Left lobe of liver (tissue), 2 donors: Measurements from ENCODE around the gene MRPL49. TPM values are rescaled to one million over a fixed set of nuclear protein-coding genes. Genes with fewer than 3 reads are reported as not detected.

Experiments used
- ATAC-seq: fragments of 200-7000 bp; cut with Tn5 transposase; one replicate; pipeline ENCODE4 v1.9.1; 2020; ENCODE audit warnings: mild to moderate bottlenecking, moderate library complexity
- DNase-seq: peaks from one replicate; pipeline ENCODE4 v3.0.0-alpha.2; 2020; ENCODE audit warnings: low spot score
- total RNA-seq: library from RNA; stranded (reverse); gene quantifications from one replicate; pipeline ENCODE4 v1.2.1, GENCODE V29; 2021
- donor health status: DM: no; HTN: no; CAD: no; lungs with moderate emphysema.
- donor health status: DM: no; HTN: yes; CAD: no.

MRPL49 gene
- total RNA-seq, 1 donor from 2014 or later, result 31.3 TPM

DNA sequence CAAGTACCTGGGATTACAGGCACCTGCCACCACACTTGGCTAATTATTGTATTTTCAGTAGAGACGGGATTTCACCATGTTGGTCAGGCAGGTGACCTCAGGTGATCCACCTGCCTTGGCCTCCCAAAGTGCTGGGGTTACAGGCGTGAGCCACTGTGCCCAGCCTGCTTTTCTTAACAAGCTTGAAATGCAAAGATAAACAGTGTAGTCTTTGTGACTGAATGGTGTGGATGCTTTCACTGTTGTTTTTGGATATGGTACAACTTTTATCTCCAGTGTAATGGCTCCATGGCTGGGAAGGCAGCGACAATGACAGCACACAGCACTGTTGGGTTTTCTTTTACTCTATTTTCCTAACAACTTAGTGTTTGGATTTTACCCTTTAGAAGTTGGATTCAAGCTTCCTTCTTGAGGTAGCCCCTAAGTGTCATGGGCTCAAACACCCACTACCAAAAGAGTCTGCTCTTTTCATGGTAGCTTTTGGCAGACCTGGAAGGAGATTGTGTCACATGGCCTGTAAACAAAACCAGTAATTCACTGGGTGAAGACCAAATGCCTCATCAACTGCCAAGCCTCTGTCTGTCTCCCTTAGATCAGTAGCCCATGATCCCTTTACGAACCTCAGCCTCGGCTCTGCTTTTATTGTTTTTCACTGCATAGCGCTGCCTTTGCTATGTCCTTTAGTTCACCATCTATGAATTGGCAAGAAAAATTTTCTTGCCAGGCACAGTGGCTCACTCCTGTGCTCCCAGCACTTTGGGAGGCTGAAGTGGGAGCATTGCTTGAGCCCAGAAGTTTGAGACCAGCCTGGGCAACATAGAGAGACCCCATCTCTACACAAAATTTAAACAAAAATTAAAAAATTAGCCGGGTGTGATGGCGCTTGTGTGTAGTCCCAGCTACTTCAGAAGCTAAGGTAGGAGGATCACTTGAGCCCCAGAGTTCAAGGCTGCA is 19.7 kb upstream of the MRPL49 start:
- peak; percentile 80 for DNase-seq
- peak; percentile 84 for ATAC-seq

DNA sequence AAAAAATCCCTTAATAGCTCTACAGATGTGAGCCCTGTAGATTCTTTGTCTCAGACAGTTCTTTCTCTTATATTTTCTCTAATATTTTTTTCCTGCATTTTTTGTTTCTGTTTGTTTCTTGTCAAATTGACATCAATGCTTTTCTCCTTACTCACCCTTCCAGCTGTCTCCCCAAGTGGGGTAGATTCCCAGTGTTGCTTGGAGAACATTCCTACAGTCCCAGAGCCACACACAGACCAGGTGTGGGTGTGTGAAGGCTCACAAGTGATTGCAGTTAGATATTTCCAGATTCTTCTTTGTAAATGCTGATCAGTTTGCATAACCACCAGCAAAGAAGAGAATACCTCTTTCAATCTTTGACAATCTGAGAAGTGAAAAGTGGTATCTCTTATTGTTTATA is 18.6 kb upstream of the MRPL49 start:
- ATAC-seq (no peak), DNase-seq (no peak)

DNA sequence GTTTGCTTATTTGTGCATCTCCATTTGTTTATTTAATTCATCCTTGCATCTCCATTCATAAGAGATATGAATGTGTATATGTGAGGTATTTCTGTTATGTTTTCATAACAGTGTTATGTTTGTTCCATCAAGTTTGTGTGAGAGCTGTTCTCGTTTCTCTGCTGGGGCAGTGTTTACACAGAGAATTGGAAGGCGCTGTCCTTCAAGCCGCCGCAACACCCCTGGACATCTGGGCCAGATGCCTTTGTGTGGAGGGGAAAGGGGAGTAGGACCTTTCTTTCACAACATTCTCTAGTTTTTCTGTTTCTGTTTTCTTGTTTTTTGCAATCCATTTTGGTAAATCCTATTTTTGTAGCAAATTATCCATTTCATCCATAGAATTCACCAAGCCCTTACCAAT is 17.5 kb upstream of the MRPL49 start:
- DNase-seq, result no peak
- no peak for ATAC-seq

DNA sequence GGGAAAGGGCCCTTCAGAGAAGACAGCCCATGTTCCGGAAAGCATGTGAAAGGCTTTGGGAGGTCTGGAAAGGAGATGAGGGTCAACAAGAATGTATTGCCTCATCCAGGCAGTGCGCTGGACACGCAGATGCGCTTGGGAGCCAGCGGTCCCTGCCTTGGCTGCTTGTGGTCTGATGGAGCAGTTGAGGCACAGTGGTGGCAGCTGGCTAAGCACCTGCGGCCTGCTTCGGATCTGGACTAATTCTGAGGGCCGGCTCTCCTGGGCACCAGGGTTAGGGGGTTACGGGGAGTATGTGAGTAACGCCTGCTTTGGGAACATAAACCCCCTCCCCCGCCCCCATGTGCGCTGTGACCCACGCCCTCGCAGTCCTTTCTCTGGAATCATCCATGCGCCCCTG is 15.0 kb upstream of the MRPL49 start:
- no peak for DNase-seq
- ATAC-seq, result no peak

DNA sequence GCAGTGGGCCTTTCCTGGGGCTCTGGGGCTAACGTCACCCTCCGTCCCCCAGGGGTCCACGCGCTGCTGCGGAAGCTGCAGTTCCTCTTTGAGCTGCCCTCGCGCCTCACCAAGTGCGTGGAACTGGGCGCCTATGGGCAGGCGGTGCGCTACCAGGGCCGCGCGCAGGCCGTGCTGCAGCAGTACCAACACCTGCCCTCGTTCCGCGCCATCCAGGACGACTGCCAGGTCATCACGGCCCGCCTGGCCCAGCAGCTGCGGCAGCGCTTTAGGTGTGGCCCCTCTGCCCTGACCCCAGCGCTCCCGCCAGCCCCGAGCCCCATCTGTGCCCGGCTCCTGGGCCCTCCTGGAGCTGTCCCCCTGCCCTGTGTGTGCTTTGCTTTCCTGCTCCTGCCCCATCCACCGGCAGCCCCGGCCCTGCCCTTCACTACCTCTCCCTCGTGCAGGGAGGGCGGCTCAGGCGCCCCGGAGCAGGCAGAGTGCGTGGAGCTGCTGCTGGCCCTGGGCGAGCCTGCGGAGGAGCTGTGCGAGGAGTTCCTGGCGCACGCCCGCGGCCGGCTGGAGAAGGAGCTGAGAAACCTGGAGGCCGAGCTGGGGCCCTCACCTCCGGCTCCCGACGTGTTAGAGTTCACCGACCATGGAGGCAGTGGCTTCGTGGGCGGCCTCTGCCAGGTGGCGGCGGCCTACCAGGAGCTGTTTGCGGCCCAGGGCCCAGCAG is 14.2 kb upstream of the MRPL49 start:
- DNase-seq (no peak), ATAC-seq (no peak)

DNA sequence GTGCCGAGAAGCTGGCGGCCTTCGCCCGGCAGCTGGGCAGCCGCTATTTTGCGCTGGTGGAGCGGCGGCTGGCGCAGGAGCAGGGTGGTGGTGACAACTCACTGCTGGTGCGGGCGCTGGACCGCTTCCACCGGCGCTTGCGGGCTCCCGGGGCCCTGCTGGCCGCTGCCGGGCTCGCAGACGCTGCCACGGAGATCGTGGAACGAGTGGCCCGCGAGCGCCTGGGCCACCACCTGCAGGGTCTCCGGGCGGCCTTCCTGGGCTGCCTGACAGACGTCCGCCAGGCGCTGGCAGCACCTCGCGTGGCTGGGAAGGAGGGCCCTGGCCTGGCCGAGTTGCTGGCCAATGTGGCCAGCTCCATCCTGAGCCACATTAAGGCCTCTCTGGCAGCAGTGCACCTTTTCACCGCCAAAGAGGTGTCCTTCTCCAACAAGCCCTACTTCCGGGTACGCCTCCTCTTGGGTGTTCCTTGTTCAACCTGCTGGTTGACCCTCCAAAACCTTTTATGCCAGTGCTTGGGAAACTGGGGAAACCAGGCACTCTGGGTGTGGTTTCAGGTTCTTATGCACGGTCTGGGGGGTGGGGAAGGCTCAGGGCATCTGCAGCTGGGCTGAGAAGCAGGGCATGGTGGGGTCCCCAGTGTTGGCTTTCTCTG is 13.5 kb upstream of the MRPL49 start:
- no peak for ATAC-seq
- no peak for DNase-seq

DNA sequence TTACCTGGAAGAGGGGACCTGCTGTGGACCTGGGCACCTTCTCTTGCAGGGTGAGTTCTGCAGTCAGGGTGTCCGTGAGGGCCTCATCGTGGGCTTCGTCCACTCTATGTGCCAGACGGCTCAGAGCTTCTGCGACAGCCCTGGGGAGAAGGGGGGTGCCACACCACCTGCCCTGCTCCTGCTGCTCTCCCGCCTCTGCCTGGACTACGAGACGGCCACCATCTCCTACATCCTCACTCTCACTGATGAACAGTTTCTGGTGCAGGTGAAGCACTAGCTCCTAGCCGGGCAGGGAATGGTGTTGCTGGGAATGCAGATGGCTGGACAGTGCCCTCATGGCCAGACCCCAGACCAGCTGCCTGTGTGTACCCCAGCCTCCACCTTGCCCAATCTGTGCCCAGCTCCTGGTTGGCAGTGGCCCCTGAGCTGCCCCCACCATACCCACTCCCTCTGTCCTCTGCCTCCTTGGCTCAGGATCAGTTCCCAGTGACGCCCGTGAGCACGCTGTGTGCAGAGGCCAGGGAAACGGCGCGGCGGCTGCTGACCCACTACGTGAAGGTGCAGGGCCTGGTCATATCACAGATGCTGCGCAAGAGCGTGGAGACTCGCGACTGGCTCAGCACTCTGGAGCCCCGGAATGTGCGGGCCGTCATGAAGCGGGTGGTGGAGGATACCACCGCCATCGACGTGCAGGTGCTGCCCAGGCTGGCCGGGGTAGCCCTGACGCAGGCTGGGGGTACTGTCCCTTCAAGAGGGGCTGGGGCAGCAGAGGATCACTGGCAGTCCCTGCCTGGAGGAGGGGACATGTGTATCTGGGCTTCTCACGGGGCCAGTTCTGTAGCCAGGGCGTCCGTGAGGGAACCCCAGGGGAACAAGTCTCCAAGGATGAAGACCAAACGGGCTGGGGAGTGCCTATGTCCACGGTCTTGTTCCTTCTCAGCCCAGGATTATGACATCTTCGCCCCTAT is 12.6 kb upstream of the MRPL49 start:
- ATAC-seq, result no peak
- no peak for DNase-seq

DNA sequence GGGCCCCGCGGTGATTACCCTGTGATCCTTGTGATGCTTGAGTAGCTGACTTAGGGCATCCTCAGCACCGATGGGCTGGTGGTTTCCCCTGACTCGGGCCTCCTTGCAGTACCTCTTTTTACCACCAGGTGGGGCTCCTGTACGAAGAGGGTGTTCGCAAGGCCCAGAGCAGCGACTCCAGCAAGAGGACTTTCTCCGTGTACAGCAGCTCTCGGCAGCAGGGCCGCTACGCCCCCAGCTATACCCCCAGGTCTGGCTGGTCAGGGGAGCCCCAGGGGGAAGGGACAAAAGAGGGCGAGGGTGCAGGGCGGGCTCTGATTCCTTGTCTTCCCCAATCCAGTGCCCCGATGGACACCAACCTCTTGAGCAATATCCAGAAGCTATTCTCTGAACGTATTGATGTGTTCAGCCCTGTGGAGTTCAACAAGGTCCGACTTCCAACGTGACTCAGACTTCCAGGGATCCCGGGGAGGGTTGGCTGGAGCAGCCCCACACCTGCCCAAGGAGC is 11.7 kb upstream of the MRPL49 start:
- DNase-seq (peak; percentile 88), ATAC-seq (peak; percentile 60)

DNA sequence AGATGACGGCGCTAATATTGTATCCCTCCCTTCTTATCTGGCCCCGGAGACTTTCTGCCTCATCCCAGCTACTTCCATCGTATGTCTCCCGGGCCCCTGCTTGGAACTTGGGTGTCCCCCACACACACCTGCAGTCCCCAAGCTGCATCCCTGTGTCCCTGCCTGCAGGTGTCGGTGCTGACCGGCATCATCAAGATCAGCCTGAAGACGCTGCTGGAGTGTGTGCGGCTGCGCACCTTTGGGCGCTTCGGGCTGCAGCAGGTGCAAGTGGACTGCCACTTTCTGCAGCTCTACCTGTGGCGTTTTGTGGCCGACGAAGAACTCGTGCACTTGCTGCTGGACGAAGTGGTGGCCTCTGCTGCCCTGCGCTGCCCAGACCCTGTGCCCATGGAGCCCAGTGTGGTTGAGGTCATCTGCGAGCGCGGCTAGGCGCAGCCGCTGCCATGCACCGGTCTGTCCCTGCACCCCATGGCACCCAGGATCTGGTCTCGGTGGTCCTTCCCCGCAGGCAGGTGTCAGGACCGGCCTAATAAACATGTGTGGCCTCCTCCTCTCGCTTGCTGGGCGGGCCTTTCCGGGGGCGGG is 10.9 kb upstream of the MRPL49 start:
- DNase-seq, result no peak
- no peak for ATAC-seq

DNA sequence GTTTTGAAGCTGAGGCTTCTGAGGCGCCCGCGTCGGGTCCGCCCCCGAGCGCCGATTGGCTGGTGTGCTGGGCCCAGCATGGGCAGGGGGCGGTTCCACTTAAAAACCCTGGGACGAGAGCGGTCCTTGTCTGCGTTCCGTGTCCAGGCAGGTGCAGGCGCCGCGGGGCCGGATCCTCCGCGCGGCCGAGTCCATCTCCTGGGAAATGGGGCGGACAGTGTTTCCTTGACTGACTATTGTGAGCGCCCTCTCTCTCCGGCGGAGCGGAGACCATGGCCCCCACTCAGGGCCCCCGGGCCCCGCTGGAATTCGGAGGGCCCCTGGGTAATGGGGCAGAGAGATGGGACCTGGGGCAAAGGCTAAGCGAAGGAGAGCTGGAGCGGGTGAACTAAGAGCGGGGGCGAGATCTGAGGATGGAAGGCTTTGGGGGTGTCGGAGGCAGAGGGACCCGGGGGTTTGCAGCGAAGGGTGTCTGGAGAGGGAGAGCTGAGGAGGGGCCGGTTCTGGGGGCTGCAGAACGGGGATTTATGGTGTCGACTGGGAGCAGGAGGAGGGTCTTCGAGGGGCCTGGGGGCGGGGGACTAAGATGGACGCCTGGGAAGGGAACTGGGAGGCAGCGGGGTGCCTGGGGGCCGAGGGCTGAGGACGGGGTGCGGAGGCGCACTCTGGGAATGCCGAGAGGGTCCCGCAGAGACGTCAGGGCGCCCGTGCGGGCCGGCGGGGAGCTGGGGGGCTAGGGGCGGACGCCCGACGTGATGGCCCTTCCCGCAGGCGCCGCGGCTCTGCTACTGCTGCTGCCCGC is 10.2 kb upstream of the MRPL49 start, which contains the start of gene TM7SF2:
TM7SF2 (plus strand) TSS at position 129 of the 802 bp plus-strand sequence; CDS start at position 273, 144 bp downstream.
- DNase-seq, result peak; percentile 97
- ATAC-seq, result peak; percentile 78

DNA sequence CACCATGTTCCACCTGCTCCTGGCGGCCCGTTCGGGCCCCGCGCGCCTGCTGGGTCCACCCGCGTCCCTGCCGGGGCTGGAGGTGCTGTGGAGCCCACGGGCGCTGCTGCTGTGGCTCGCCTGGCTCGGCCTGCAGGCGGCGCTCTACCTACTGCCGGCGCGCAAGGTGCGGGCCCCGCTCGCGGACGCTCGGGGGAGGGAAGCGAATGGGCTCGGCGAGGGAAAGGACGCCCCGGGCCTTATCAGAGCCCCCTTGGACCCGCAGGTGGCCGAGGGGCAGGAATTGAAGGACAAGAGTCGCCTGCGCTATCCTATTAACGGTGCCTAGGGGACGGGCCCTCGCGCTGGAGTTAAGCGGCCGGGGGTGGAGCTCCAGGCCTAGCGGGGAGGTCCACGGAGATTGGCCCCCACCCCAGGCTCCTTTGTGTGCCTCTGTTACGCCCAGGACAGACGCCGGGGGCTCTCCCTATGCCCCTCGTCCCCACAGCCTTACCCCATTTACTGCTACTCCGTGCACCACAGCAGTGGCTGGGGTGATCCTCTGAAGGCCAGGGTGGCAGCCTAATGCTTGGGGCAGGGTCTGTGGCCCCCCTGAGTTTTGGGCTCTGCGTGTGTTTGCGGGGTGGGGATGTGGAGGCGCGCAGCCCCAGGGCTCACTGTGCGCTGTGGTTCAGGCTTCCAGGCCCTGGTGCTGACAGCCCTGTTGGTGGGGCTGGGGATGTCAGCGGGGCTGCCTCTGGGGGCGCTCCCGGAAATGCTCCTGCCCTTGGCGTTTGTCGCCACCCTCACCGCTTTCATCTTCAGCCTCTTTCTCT is 9.4 kb upstream of the MRPL49 start:
- DNase-seq (peak; percentile 75), ATAC-seq (peak; percentile 58)

DNA sequence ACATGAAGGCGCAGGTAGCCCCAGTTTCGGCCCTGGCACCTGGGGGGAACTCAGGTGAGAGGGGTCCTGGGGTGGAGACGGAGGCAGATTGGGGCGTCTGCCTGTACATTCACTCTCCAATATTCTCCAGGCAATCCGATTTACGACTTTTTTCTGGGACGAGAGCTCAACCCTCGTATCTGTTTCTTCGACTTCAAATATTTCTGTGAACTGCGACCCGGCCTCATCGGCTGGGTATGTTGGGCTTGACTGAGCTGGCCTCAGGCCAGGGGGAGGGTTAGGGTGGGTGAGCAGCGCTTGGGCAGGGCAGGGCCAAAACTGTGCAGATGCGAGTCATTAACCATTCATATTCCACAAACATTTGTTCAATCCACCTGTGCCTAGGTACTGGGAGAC is 8.8 kb upstream of the MRPL49 start:
- ATAC-seq (no peak), DNase-seq (no peak)

DNA sequence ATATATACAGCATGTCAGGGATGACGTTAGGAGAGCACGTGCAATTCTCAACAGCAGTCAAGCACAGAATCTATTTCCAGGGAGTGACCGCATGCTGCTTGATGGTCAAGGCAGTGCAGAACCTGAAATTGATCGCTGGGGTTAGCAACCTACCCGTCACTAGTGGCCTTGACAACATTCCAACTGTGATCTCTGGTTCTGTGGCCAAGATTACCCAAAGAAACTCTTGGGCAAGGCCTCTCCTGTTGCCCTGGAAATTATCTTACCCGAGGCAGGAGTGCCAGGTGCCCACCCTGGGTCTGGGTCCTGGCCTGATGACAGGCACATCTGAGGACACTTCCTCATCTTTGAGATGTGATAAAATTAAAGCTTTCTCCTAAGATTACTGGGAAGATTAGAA is 8.3 kb upstream of the MRPL49 start:
- peak; percentile 79 for DNase-seq
- ATAC-seq, result no peak

DNA sequence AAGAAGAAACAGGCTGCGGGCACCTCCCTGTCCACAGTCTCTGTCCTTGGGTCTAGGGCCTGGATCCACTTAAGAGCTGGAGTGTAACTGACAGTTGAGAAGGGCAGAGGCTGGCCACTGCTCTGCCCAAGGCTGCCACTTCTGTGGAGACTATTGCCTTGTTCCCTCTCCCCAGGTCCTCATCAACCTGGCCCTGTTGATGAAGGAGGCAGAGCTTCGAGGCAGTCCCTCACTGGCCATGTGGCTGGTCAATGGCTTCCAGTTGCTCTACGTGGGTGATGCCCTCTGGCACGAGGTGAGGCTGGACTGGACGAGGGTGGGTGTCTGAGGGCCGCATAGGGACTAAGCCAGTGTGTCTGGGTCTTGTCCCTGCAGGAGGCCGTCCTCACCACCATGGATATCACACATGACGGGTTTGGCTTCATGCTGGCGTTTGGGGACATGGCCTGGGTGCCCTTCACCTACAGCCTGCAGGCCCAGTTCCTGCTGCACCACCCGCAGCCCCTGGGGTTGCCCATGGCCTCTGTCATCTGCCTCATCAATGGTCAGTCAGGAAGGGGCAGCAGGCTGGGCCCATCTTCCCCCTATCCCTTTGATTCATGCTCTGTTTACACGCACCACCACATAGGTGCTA is 7.5 kb upstream of the MRPL49 start:
- DNase-seq (no peak), ATAC-seq (no peak)

DNA sequence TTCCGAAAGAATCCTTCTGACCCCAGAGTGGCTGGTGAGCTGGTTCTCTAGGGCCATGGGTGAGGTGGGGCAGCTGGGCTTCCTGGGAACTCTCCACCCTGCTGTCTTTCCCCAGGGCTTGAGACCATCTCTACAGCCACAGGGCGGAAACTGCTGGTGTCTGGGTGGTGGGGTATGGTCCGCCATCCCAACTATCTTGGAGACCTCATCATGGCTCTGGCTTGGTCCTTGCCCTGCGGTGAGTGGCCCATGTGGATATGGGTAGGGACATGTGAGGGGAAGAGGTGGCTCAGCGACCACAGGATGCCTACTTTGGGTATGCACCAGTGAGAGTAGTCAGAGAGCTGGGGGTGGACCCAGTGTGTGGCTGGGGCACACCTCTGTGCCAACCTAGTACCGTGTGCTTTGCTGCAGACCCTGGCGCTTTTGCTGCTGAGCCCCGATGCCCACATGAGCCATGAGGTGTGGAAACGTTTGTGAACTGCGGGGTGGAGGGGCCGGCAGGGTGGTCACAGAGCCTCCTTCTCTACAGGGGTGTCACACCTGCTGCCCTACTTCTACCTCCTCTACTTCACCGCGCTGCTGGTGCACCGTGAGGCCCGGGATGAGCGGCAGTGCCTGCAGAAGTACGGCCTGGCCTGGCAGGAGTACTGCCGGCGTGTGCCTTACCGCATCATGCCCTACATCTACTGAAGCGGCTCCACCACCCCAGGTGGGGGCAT is 6.6 kb upstream of the MRPL49 start:
- DNase-seq, result no peak
- no peak for ATAC-seq

DNA sequence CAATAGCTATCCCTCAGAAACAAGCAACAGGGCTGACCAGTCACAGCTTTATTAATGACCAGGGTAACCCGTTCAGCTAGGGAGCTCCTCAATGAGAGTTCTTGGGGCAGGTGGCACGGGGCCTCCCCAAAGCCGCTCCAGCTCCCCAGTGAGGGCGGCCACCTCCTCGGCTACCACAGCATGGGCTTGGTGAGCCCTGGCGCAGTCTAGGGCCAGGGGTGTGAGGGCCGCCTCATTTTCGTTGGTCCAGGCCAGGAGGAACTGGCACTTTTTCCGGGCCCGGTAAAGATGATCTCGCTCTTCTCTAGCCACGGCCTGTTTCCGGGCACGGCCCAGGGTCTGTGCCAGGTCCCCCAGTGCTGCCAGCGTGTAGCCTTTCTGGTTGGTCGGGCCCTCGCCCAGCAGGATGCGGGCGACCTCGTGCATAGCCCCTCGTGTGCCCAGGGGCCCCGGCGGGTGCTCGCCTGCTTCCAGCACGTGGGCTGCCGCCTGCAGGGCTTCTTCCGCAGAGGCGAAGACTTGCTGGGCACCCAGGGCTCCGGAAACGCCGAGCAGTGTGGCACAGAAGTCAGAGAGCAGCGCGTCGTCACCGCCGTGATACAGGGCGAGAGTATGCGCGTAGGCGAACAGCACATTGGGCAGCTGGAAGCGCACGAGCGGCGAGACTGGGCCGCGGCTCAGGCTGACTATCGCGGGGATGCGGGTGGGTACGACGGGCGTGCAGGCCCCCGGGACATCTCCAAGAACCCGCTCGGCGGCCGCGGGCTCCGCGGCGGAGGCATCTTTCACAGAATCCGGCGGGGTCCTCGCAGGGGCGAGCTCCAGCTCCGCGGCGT is 5.5 kb upstream of the MRPL49 start:
- ATAC-seq (peak; percentile 16), DNase-seq (peak; percentile 62)
